Lower lobe of right lung (tissue), 2 donors: ENCODE results near the gene CLCN3. TPM values are rescaled to one million over a fixed set of nuclear protein-coding genes. Genes with fewer than 3 reads are reported as not detected.

Experiments used
- ATAC-seq, 2 donors: fragments of 200-7000 bp; cut with Tn5 transposase; one replicate each; pipeline ENCODE4 v1.9.1; 2020 to 2022; ENCODE audit warnings: mild to moderate bottlenecking in 2 of 2, moderate library complexity in 2 of 2
- DNase-seq: peaks from one replicate; pipeline ENCODE4 v3.0.0-alpha.2; 2020
- H3K27ac ChIP-seq: fragments of 200-600 bp; one replicate; pipeline ENCODE4 v1.8.0; 2022
- H3K27me3 ChIP-seq: fragments of 200-600 bp; one replicate; pipeline ENCODE4 v1.8.0; 2022; ENCODE audit warnings: low read depth
- H3K36me3 ChIP-seq: fragments of 200-600 bp; one replicate; pipeline ENCODE4 v1.8.0; 2022; ENCODE audit warnings: mild to moderate bottlenecking
- H3K4me1 ChIP-seq: fragments of 200-600 bp; one replicate; pipeline ENCODE4 v1.8.0; 2022
- H3K4me3 ChIP-seq: fragments of 200-600 bp; one replicate; pipeline ENCODE4 v1.8.0; 2022; ENCODE audit warnings: mild to moderate bottlenecking
- H3K9me3 ChIP-seq: fragments of 200-600 bp; one replicate; pipeline ENCODE4 v1.8.0; 2022
- intact Hi-C: fragments of 100-400 bp; cut with DNase I; formaldehyde crosslinking; loops from one replicate; pipeline ENCODE4 v1.11.0; 2022
- total RNA-seq: library from RNA; stranded (reverse); fragmentation: NEBNext Ultra II Directional; extraction: Animal tissue kit (Norgen Biotek cat#: 25700); gene quantifications from one replicate; pipeline ENCODE4 v1.2.1, GENCODE V29; 2021
- TF ChIP-seq, protein P1 (sequence below): fragments of 200-600 bp; IDR thresholded peaks from one replicate; pipeline ENCODE4 v1.8.0; 2022; ENCODE audit warnings: antibody characterized with exemption, mild to moderate bottlenecking
- donor health status: DM: no; HTN: yes; CAD: no; lungs with severe emphysema.

The CLCN3 gene
- total RNA-seq, 1 donor from 2014 or later: 41.8 TPM

DNA sequence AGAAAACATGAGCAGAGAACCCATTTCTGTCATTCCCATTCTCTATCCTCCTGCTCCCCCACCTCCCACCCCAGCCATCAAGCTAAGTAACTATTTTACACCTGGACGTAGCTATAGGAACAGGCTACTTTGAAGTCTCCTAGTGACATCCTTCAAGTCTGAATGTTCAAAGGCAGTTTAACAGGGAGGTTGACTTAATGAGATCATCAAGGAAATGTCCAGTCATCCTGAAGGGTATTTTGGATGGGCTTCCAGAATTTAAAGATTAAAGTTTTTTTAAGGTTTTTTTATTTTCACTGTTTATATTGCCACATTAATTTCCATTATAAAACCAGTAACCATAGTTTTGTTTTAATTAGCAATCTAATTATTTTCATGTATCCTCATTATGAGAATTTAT is 96.3 kb downstream of the CLCN3 start:
- Histone ChIP-seq H3K36me3 (peaks cover 64% of the 10 kb centered on the region), H3K4me1 (no peaks in the 10 kb centered on the region), H3K4me3 (no peak overlapping the region), H3K27me3 (no peaks in the 10 kb centered on the region), H3K27ac (no peak overlapping the region), H3K9me3 (no peaks in the 10 kb centered on the region)
- no peak for ATAC-seq
- no peak for DNase-seq
- intact Hi-C loops: no loop called here
- TF ChIP-seq, protein P1, sequence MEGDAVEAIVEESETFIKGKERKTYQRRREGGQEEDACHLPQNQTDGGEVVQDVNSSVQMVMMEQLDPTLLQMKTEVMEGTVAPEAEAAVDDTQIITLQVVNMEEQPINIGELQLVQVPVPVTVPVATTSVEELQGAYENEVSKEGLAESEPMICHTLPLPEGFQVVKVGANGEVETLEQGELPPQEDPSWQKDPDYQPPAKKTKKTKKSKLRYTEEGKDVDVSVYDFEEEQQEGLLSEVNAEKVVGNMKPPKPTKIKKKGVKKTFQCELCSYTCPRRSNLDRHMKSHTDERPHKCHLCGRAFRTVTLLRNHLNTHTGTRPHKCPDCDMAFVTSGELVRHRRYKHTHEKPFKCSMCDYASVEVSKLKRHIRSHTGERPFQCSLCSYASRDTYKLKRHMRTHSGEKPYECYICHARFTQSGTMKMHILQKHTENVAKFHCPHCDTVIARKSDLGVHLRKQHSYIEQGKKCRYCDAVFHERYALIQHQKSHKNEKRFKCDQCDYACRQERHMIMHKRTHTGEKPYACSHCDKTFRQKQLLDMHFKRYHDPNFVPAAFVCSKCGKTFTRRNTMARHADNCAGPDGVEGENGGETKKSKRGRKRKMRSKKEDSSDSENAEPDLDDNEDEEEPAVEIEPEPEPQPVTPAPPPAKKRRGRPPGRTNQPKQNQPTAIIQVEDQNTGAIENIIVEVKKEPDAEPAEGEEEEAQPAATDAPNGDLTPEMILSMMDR: no peak

DNA sequence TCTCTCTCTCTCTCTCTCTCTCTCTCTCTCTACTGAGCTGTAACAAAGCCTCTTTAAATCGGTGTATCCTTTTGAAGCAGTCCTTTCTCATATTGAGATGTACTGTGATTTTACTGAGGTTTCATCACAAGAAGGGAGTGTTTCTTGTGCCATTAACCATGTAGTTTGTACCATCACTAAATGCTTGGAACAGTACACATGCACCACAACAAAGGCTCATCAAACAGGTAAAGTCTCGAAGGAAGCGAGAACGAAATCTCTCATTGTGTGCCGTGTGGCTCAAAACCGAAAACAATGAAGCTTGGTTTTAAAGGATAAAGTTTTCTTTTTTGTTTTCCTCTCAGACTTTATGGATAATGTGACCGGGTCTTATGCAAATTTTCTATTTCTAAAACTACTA is 100.2 kb downstream of the CLCN3 start:
- ATAC-seq (no peak), DNase-seq (no peak)
- H3K4me3 ChIP-seq: no peak overlapping the region
- no peaks in the 10 kb centered on the region for H3K4me1 ChIP-seq
- TF ChIP-seq, protein P1: no peak
- H3K27ac ChIP-seq: no peak overlapping the region
- intact Hi-C loops: no loop called here
- no peaks in the 10 kb centered on the region for H3K9me3 ChIP-seq
- H3K27me3 ChIP-seq: no peaks in the 10 kb centered on the region
- peaks cover 30% of the 10 kb centered on the region for H3K36me3 ChIP-seq

DNA sequence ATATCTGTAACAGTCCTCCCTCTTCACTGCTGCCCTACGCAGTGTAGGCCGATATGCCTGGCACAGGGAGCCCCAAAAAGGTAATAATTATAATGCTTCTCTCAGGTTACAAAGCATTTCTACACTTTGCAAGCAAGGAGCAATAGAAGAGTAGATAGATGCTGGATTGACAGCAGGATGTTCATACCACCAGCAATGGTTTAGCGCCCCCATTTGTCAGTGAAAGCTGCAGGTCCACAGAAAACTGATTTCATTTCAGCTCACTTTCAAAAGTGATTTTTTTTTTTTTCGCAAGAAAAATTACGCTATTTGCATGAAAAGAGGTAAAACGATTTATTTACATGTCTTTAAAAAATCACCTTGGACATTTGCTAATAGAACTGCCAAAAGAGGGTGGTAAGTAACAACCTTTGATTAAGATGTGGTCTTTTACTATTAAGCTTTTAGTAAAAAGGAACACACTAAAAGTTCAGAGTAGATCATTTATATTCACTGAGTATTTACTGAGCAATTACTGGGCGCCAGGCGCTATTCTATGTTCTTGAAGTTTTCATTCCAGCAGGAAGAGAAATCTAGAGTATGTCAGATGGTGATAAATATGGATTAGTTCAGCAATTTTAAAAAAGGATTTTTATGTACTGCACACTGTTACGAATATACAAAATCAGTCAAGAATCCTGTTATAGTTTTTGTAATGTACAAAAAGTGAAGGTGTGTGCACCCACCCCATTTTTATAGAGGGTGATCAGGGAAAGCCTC is 103.0 kb downstream of the CLCN3 start:
- no peak for DNase-seq
- intact Hi-C loops: no loop called here

GRCh38 chr4:169724260-169724659 is 103.9 kb downstream of the CLCN3 start:
- DNase-seq (no peak), ATAC-seq (no peak)
- Histone ChIP-seq H3K4me1 (no peaks in the 10 kb centered on the region), H3K4me3 (no peak overlapping the region), H3K27me3 (no peaks in the 10 kb centered on the region), H3K36me3 (peaks cover 32% of the 10 kb centered on the region), H3K9me3 (no peaks in the 10 kb centered on the region), H3K27ac (no peak overlapping the region)
- intact Hi-C loops: no loop called here
- TF ChIP-seq, protein P1: no peak

More for the DNA sequence above, 103.0 kb downstream of the CLCN3 start:
- H3K27ac ChIP-seq: no peak overlapping the region
- TF ChIP-seq, protein P1: no peak
- H3K4me1 ChIP-seq: no peaks in the 10 kb centered on the region
- no peak for ATAC-seq
- no peaks in the 10 kb centered on the region for H3K27me3 ChIP-seq
- H3K4me3 ChIP-seq: no peak overlapping the region
- H3K36me3 ChIP-seq: peaks cover 31% of the 10 kb centered on the region
- no peaks in the 10 kb centered on the region for H3K9me3 ChIP-seq

DNA sequence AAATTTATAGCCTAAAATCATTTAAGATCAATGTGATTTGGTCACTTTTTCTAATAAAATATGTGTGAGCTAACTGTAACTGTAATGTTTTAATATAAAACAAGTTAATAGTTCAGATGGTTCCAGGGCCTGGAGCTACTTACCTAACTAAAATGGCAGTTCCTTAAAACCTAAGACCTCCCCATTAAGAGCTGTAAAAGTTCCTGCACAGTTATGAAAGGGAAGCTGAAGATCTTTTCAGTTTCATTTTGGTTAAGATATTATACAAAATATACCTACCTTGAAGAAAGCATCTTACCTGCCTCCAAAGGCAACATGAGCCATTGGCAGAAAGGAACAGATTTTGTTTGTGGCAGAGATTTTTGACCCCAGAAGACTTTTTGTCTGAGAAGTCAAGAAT is 107.2 kb downstream of the CLCN3 start:
- H3K27ac ChIP-seq: no peak overlapping the region
- no peaks in the 10 kb centered on the region for H3K4me1 ChIP-seq
- no peaks in the 10 kb centered on the region for H3K9me3 ChIP-seq
- TF ChIP-seq, protein P1: no peak
- H3K4me3 ChIP-seq: no peak overlapping the region
- intact Hi-C loops: no loop called here
- DNase-seq (no peak), ATAC-seq (no peak)
- no peaks in the 10 kb centered on the region for H3K27me3 ChIP-seq
- H3K36me3 ChIP-seq: peaks cover 43% of the 10 kb centered on the region
